H9 (cell line): ENCODE data around the gene CD300H. TPM values are rescaled to one million over a fixed set of nuclear protein-coding genes. Genes with fewer than 3 reads are reported as not detected.

Source experiments
- DNase-seq: peaks from one replicate; pipeline ENCODE4 v3.0.0-alpha.2; 2017
- H2AFZ ChIP-seq: one replicate; pipeline ENCODE4 v1.6.1; 2013; ENCODE audit warnings: mild to moderate bottlenecking, low read length, control low read depth, moderate library complexity
- H2AK5ac ChIP-seq: 2 replicates; pipeline ENCODE4 v1.6.1; 2013; ENCODE audit warnings: low read length, control low read depth, mixed read lengths; ENCODE audit not compliant: insufficient read length
- H2BK120ac ChIP-seq: one replicate; pipeline ENCODE4 v1.6.1; 2013; ENCODE audit warnings: low read depth, mild to moderate bottlenecking, low read length, control low read depth, inconsistent platforms; ENCODE audit not compliant: poor library complexity, severe bottlenecking
- H2BK12ac ChIP-seq: 2 replicates; pipeline ENCODE4 v1.6.1; 2013; ENCODE audit warnings: low read length, control low read depth, mixed read lengths, low read depth; ENCODE audit not compliant: insufficient read length
- H2BK15ac ChIP-seq: 2 replicates; pipeline ENCODE4 v1.6.1; 2013; ENCODE audit warnings: low read depth, low read length, control low read depth
- H2BK20ac ChIP-seq: one replicate; pipeline ENCODE4 v1.6.1; 2013; ENCODE audit warnings: low read depth, mild to moderate bottlenecking, low read length, control low read depth, inconsistent platforms; ENCODE audit not compliant: poor library complexity, severe bottlenecking
- H2BK5ac ChIP-seq: 2 replicates; pipeline ENCODE4 v1.6.1; 2013; ENCODE audit warnings: low read length, control low read depth, mixed read lengths; ENCODE audit not compliant: insufficient read length
- H3K14ac ChIP-seq: 2 replicates; pipeline ENCODE4 v1.6.1; 2013; ENCODE audit warnings: low read length, control low read depth; ENCODE audit not compliant: insufficient read depth
- H3K18ac ChIP-seq: 2 replicates; pipeline ENCODE4 v1.6.1; 2013; ENCODE audit warnings: low read depth, mild to moderate bottlenecking, mixed read lengths, low read length, control low read depth; ENCODE audit not compliant: insufficient read length
- H3K23ac ChIP-seq: 2 replicates; pipeline ENCODE4 v1.6.1; 2013; ENCODE audit warnings: low read length, control low read depth, mixed read lengths, low read depth; ENCODE audit not compliant: insufficient read length
- H3K23me2 ChIP-seq: 2 replicates; pipeline ENCODE4 v1.6.1; 2013; ENCODE audit warnings: low read depth, mild to moderate bottlenecking, mixed read lengths, low read length, control low read depth; ENCODE audit not compliant: insufficient read length, poor library complexity, severe bottlenecking
- H3K27ac ChIP-seq: 2 replicates; pipeline ENCODE4 v1.5.1; 2013; ENCODE audit warnings: low read length, control low read depth, mixed read lengths, low read depth; ENCODE audit not compliant: insufficient read length
- H3K27me3 ChIP-seq: 2 replicates; pipeline ENCODE4 v1.6.1; 2013; ENCODE audit warnings: low read length, control low read depth, inconsistent platforms; ENCODE audit not compliant: insufficient read depth
- H3K4ac ChIP-seq: 2 replicates; pipeline ENCODE4 v1.6.1; 2013; ENCODE audit warnings: low read depth, mild to moderate bottlenecking, control low read depth, inconsistent platforms, low read length, moderate library complexity
- H3K4me1 ChIP-seq: 2 replicates; pipeline ENCODE4 v1.6.1; 2013; ENCODE audit warnings: low read length, control low read depth, inconsistent platforms; ENCODE audit not compliant: insufficient read depth
- H3K4me2 ChIP-seq: 2 replicates; pipeline ENCODE4 v1.6.1; 2013; ENCODE audit warnings: low read length, control low read depth, mixed read lengths; ENCODE audit not compliant: insufficient read length, insufficient read depth
- H3K56ac ChIP-seq: 2 replicates; pipeline ENCODE4 v1.6.1; 2013; ENCODE audit warnings: low read depth, mild to moderate bottlenecking, mixed read lengths, low read length, control low read depth; ENCODE audit not compliant: insufficient read length
- H3K79me1 ChIP-seq: 2 replicates; pipeline ENCODE4 v1.6.1; 2013; ENCODE audit warnings: low read depth, mild to moderate bottlenecking, moderate library complexity, low read length, control low read depth, inconsistent platforms; ENCODE audit not compliant: insufficient read depth, poor library complexity, severe bottlenecking
- H3K79me2 ChIP-seq: 2 replicates; pipeline ENCODE4 v1.6.1; 2013; ENCODE audit warnings: low read length, control low read depth, inconsistent platforms; ENCODE audit not compliant: insufficient read depth
- H3K9ac ChIP-seq: 2 replicates; pipeline ENCODE4 v1.6.1; 2013; ENCODE audit warnings: low read length, control low read depth, mixed read lengths; ENCODE audit not compliant: insufficient read length; ENCODE audit errors: extremely low read depth
- H3K9me3 ChIP-seq: one replicate; pipeline ENCODE4 v1.6.1; 2013; ENCODE audit warnings: low read depth, low read length, inconsistent platforms; ENCODE audit not compliant: control insufficient read depth
- H3T11ph ChIP-seq: one replicate; pipeline ENCODE4 v1.6.1; 2013; ENCODE audit warnings: mild to moderate bottlenecking, low read length, control low read depth, inconsistent platforms
- H4K20me1 ChIP-seq: one replicate; pipeline ENCODE4 v1.6.1; 2013; ENCODE audit not compliant: control insufficient read depth, insufficient read length, insufficient read depth
- H4K5ac ChIP-seq: 2 replicates; pipeline ENCODE4 v1.6.1; 2013; ENCODE audit warnings: low read depth, mild to moderate bottlenecking, mixed read lengths, low read length, control low read depth; ENCODE audit not compliant: insufficient read length
- H4K8ac ChIP-seq: replicated peaks from 2 replicates; pipeline ENCODE4 v1.6.1; 2013; ENCODE audit warnings: low read length, control low read depth, mixed read lengths, low read depth; ENCODE audit not compliant: insufficient read length
- H4K91ac ChIP-seq: 2 replicates; pipeline ENCODE4 v1.6.1; 2013; ENCODE audit warnings: low read depth, mild to moderate bottlenecking, moderate library complexity, mixed read lengths, low read length, control low read depth; ENCODE audit not compliant: insufficient read length
- H3K27ac Mint-ChIP-seq, 3 experiments: 2 replicates in 2 of 3; 3 replicates in 1 of 3; pipeline ENCODE4 v1.8.0; 2020 to 2021; ENCODE audit warnings: mixed read lengths in 3 of 3, mild to moderate bottlenecking in 1 of 3, moderate library complexity in 1 of 3
- H3K27me3 Mint-ChIP-seq: 2 replicates; pipeline ENCODE4 v1.8.0; 2021; ENCODE audit warnings: low read depth, mild to moderate bottlenecking, moderate library complexity, mixed read lengths
- H3K36me3 Mint-ChIP-seq, 3 experiments: 2 replicates in 2 of 3; 3 replicates in 1 of 3; pipeline ENCODE4 v1.8.0; 2020 to 2021; ENCODE audit warnings: low read depth in 3 of 3, mixed read lengths in 3 of 3; ENCODE audit not compliant: insufficient read depth in 1 of 3
- H3K4me1 Mint-ChIP-seq, 2 experiments: 2 replicates each; pipeline ENCODE4 v1.8.0; 2020; ENCODE audit warnings: mixed read lengths in 2 of 2
- H3K4me3 Mint-ChIP-seq, 2 experiments: 2 replicates in 1 of 2; 3 replicates in 1 of 2; pipeline ENCODE4 v1.8.0; 2020 to 2021; ENCODE audit warnings: mild to moderate bottlenecking in 2 of 2, mixed read lengths in 2 of 2, moderate library complexity in 1 of 2
- H3K9me3 Mint-ChIP-seq, 2 experiments: 2 replicates in 1 of 2; 3 replicates in 1 of 2; pipeline ENCODE4 v1.8.0; 2020; ENCODE audit warnings: mild to moderate bottlenecking in 2 of 2, mixed read lengths in 2 of 2, moderate library complexity in 1 of 2
- CTCF ChIP-seq: fragments of 200-600 bp; sonication (generic); conservative IDR thresholded peaks from 3 replicates; pipeline ENCODE4 v1.8.0; 2021; ENCODE audit warnings: antibody characterized with exemption, mild to moderate bottlenecking
- WGBS: extraction: QIAGEN DNeasy Blood & Tissue Kit; methylation state at CpG from one replicate; pipeline ENCODE4 v1.1.7; 2013; ENCODE audit warnings: missing lambda C conversion rate, low lambda C conversion rate, mixed read lengths; ENCODE audit not compliant: insufficient read length; ENCODE audit errors: extremely low coverage; 5-methylcytosine and 5-hydroxymethylcytosine counted together
- total RNA-seq: library from RNA; stranded (reverse); gene quantifications from 2 replicates; pipeline ENCODE4 v1.2.1, GENCODE V29; 2021

Gene CD300H
- total RNA-seq, 1 experiment from 2014 or later = not detected

- Mint-ChIP-seq H3K9me3 (0 out of 5 replicates have a peak, but pooled peaks cover 0 to 1% of the 10 kb centered on the region in 2 experiments), H3K4me3 (no peak overlapping the region; a peak in 1 of 5 replicates), H3K27me3 (peaks cover 21% of the 10 kb centered on the region), H3K4me1 (no peaks in the 10 kb centered on the region; a peak in 1 of 4 replicates), H3K27ac (no peak overlapping the region), H3K36me3 (no peaks in the 10 kb centered on the region)
- H4K20me1 ChIP-seq = no peaks in the 10 kb centered on the region
- no peaks in the 10 kb centered on the region for H3K9me3 ChIP-seq
- no peak overlapping the region for H3K4me2 ChIP-seq
- no peak for TF ChIP-seq CTCF
- no CpG with 5 or more reads among the region's 8 CpGs for WGBS
- no peaks in the 10 kb centered on the region for H3K79me2 ChIP-seq
- H4K8ac ChIP-seq = no peak overlapping the region
- H3K9ac ChIP-seq = no peak overlapping the region
- H2BK120ac ChIP-seq = no peak overlapping the region
- H2BK15ac ChIP-seq = no peak overlapping the region
- H2BK20ac ChIP-seq = no peak overlapping the region
- H3K23ac ChIP-seq = no peak overlapping the region
- no peak overlapping the region for H3K4ac ChIP-seq
- H2BK5ac ChIP-seq = no peak overlapping the region
- H2BK12ac ChIP-seq = no peak overlapping the region
- no peak overlapping the region for H3K14ac ChIP-seq
- no peaks in the 10 kb centered on the region for H3K23me2 ChIP-seq
- no peak overlapping the region for H2AFZ ChIP-seq
- H3K79me1 ChIP-seq = no peaks in the 10 kb centered on the region
- H3K27ac ChIP-seq = no peak overlapping the region
- H3K27me3 ChIP-seq = no peaks in the 10 kb centered on the region
- no peak overlapping the region for H4K5ac ChIP-seq
- no peaks in the 10 kb centered on the region for H3K4me1 ChIP-seq
- H2AK5ac ChIP-seq = no peak overlapping the region
- no peak overlapping the region for H4K91ac ChIP-seq
- H3K18ac ChIP-seq = no peak overlapping the region
- DNase-seq = no peak
- H3K56ac ChIP-seq = no peak overlapping the region
- no peak overlapping the region for H3T11ph ChIP-seq
These were observed 38.7 kb upstream of the CD300H start for GRCh38 chr17:74606050-74606449.
